CD4-positive, alpha-beta T cell treated with Interleukin-10 for 1 hour (primary cell): Measurements from ENCODE around the gene NDST1.

Source experiments
- DNase-seq: peaks from one replicate; pipeline ENCODE4 v3.0.0-alpha.2; 2020

The NDST1 gene

DNA sequence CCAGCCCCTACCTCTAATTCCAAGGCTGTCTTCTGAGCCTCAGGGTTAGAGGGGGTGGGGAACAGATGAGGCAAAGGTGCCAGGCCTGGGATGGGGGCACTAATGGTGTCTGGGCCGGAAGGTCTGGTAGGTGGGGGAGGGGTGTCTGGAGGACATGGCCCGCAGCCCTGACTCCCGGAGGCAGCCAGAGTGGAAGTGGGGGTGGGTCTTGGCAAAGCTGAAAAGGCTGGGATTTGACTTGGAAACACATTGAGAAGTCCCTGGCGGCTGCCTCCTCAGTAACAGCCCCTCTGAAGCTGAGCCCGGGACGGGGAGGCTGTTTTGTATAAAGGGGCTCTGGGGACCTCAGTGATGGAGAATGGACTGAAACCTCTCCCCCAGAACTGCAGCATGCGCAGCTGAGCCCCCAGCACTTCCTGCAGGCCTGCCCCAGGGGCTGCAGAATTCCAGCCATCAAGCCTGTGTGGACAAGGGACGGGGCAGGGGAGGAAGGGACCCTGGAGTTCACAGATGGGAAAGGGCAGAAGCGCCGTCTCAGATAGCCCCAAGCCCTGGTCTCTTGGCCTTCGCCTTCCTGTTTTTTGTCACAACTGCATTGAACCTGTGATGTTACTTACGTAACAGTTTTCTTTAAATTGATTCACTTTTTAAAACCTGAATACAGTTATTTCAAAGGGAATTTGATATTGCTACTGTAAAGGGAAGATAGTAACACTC lies 83.2 kb downstream of the NDST1 start:
- no peak for DNase-seq

- DNase-seq: no peak
Observed at GRCh38 chr5:150593593-150593992, 85.7 kb downstream of the NDST1 start.

DNA sequence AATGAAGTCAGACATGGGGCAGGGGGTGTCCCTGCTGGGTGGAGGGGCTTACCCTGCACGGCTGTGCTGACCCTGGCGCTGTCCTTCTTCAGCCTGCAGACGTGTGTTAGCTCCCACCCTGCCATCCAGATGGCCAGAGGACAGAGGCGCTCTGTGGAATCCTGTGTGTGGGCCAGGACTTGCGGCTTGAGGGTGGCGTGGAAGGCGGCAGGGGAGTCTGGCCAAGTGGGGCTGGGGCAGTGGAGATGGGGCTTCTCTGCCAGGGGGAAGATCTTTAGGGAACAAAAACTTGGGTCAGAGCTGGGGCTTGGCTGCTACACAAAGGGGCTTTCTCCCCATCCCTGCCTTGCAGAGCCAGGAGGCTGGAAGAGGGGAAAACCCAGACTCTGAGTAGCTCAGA lies 86.1 kb downstream of the NDST1 start:
- DNase-seq: no peak

GRCh38 chr5:150595466-150596031 lies 87.6 kb downstream of the NDST1 start:
- no peak for DNase-seq

DNA sequence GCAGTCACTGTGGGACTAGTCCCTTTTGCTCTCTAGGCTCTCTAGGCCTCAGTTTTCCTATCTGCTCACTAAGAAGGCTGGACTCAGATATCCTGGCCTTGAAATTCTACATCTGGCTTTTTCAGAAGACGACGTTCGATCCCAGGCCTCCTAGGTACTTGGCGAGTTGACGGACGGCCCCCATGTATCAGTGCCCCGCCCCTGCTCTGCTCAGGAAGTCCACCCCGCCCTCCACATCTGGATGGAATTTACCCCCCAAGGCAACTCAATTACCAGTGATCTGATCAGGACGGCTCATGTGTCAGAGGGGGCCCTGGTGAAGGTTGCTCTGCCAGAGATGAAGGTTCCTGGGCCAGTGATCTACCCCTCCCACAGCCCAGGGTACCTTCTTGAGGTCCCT lies 88.4 kb downstream of the NDST1 start:
- DNase-seq: no peak

- DNase-seq: no peak
Observed at GRCh38 chr5:150596826-150597225, 88.9 kb downstream of the NDST1 start.

GRCh38 chr5:150598006-150598405 lies 90.1 kb downstream of the NDST1 start:
- DNase-seq: no peak

GRCh38 chr5:150598821-150599273 lies 90.9 kb downstream of the NDST1 start:
- no peak for DNase-seq

DNA sequence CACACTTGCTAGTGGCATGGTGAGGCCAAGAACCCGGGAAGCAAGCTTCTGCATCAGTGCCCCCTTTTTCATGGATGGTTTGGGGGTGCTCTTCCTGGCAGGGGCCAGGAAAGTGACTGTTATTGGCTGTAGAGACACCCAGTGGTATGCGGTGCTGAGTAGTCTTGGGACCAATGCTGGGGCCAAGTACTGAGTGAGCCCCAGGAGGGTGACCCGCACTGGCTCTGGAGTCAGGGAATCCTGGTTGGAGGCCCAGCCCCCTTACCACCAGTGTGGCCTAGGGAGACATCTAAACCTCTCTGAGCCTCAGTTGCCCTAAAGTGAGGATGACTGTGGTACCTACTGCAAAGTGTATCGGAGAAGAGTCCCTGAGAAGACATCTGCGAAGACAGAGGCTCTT lies 91.3 kb downstream of the NDST1 start:
- DNase-seq: no peak

DNA sequence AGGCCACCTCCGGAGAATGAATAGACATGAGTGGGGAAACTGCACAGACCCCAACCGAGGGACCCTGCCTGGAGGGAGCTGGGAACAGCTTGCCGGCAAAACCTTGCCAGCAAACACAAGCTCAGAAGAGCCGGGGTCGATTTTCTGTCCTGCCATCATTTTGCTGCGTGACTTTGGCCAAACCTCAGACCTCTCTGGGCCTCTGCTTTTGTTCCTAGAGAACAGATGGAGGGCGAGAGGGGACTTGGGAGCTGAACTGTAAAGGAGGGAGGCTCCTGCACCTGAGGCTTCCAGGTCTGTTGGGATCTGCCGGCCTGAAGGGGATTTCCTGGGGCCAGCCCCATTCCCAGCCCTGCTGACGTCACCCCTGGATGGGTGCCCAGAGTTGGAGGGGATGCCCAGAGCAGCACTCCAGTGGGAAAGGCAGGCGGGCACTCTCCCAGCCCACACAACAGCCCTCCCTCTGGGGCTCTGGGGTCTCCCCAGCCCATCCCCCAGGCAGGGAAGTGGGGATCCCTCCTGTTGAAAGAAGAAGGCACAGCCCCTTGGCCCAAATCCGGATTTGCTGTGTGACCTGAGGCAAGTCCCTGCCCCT lies 92.1 kb downstream of the NDST1 start:
- no peak for DNase-seq

- no peak for DNase-seq
Observed at GRCh38 chr5:150600616-150601490, 92.9 kb downstream of the NDST1 start.

DNA sequence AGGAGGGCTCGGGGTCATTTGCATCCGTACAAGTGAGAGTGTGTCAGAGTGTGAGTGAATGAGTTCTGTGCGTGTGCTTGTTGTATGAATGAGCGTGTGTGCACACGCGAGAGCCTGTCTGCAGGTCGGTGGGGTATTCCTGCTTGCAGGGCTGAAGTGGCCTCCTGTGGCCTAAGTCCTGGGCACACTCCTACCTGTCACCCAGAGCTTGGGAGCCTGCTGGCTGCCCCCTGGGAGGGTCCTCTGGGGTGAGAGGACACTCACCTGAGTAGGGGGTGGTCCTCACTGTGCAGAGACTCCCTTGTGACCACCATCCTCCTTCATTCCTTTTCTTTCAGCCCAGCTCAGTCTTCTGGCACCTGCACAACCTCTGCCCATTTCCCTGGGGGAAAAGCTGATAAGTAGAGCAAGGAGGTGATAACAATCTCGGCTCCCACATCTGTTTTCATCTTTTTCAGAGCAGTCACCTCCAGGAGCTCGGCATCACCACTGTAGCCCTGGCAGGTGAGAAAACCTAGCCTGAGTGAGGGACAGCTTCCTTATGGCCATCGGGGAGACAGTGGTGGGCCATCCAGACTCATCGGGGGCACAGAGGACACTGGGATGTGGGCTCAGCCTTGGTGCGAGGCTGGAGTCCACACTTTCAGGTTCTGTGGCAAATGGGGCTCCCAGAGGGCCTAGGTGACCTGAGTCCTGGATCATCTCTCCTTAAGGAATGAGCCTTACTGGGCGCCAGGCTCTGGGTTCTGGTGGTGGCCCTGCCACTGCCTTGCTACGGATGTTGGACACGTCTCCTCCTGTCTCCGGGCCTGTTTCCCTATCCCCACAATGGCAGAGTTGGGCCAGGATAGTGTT lies 93.8 kb downstream of the NDST1 start:
- no peak for DNase-seq

- no peak for DNase-seq
Observed at GRCh38 chr5:150603052-150603451, 95.1 kb downstream of the NDST1 start.

DNA sequence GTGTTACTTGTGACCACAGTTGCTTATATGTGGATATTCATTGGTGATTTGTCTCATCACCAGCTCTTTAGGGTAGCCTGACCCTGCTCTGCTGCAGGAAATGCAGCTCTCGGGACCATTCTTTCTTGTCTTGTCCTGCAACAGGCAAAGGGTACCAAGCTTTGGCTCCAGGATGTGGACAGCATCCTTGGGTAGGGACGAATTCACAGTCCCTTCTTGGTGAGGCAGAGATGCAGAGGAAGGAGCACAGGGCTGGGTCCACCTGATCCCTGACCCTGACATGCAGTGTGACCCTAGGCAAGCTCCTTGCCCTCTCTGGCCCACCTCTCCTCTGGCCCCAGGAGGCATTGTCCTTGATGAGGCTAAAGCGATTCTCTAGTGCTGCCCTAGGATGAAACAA lies 95.6 kb downstream of the NDST1 start:
- no peak for DNase-seq

DNA sequence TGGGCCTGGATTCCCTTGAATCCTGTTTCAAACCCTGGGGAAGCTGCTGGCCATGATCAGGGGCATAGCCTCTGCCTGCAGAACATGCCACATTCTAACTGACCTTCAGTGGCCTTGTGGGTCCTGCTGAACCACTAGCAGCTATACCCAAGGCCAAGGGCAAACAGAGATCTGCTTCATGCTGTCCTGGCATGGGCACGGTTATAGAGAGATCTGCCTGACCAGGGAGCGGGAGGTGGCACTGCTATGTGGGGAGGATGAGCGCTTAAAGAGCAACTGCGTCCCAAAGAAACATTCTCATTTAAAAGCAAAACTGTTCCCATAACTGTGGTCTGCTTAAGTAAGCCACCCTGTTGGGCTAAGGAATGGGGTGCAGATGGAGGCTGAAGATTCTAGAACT lies 96.1 kb downstream of the NDST1 start:
- no peak for DNase-seq

GRCh38 chr5:150604894-150605440 lies 97.0 kb downstream of the NDST1 start:
- no peak for DNase-seq

DNA sequence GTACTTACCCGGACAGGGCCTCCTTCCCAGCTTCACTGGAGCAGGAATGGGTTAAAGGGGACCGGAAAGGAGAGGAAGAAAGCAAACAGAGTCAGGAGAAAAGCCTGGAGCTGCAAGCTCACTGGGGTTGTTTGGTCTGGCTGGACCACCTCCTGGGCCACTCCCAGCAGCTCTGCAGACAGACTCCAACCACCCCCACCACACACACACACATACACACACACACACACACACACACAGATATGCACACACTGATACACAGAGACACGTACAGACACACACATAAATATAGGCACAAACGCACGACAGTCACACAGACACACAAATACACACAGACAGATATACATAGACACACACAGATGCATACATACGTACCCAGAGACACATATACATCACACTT lies 97.6 kb downstream of the NDST1 start:
- no peak for DNase-seq

DNA sequence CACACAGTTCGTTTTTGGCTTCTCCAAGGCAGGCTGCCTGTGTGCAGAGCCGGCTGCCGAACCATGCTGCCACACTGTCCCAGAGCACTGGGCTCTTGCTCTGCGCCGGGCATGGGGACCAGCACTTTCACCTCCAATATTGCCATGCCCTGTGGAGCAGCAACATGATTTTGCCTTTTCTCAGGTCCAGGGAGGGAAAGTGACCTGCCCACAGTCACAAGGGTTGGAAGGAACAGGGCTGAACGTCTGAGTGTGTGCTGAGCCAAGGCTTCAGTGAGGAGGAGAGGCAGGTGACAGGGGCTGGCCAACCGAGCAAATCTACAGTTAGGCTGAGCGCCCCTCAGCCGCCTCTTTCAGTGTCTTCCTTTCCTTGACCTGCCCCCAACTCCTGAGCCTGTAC lies 98.5 kb downstream of the NDST1 start:
- DNase-seq: no peak

DNA sequence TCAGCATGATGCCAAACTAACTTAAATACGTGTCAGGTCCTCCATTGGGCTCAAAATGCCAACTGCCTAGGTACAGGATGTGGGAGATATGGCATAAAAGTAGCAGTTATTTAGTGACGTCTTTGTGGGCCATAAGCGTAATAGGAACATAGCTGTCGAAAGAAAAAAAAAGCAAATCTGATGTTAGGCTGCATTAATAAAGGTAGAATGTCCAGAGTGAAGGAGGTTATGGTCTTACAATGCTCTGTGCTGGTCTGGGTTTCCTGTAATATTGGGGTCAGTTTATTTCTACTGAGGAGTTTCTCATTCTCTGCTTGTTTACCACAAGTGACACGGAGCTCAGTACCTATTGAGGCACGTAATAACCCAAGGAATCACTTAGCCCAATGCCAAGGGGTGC lies 99.2 kb downstream of the NDST1 start:
- DNase-seq: no peak
